Mesothelial cell of epicardium (in vitro differentiated cells): ENCODE results near the gene CPNE2. TPM values are rescaled to one million over a fixed set of nuclear protein-coding genes. Genes with fewer than 3 reads are reported as not detected.

ENCODE experiments used
- DNase-seq, 2 experiments: peaks; one replicate each; pipeline ENCODE4 v3.0.0; 2021; ENCODE audit warnings: low spot score in 2 of 2; ENCODE audit not compliant: unreplicated experiment in 2 of 2
- H3K27ac Mint-ChIP-seq: 2 replicates; pipeline ENCODE4 v1.8.0; 2021; ENCODE audit warnings: mixed read lengths
- H3K27me3 Mint-ChIP-seq: 2 replicates; pipeline ENCODE4 v1.8.0; 2021; ENCODE audit warnings: low read depth, mixed read lengths
- H3K36me3 Mint-ChIP-seq: 2 replicates; pipeline ENCODE4 v1.8.0; 2021; ENCODE audit warnings: mixed read lengths
- H3K4me1 Mint-ChIP-seq: 2 replicates; pipeline ENCODE4 v1.8.0; 2021; ENCODE audit warnings: mixed read lengths
- H3K4me3 Mint-ChIP-seq: 2 replicates; pipeline ENCODE4 v1.8.0; 2021; ENCODE audit warnings: mild to moderate bottlenecking, moderate library complexity, mixed read lengths
- H3K9me3 Mint-ChIP-seq: 2 replicates; pipeline ENCODE4 v1.8.0; 2021; ENCODE audit warnings: mixed read lengths
- total RNA-seq: library from RNA; stranded (reverse); gene quantifications from 3 replicates; pipeline ENCODE4 v1.2.1, GENCODE V29; 2021
- TF ChIP-seq, protein P1 (sequence below): fragments of 200-600 bp; sonication (generic); IDR thresholded peaks from one replicate; pipeline ENCODE4 v1.5.0; 2021; ENCODE audit warnings: antibody characterized with exemption; ENCODE audit not compliant: unreplicated experiment

Gene CPNE2
- total RNA-seq, 1 donor from 2014 or later: 35.4 TPM

DNA sequence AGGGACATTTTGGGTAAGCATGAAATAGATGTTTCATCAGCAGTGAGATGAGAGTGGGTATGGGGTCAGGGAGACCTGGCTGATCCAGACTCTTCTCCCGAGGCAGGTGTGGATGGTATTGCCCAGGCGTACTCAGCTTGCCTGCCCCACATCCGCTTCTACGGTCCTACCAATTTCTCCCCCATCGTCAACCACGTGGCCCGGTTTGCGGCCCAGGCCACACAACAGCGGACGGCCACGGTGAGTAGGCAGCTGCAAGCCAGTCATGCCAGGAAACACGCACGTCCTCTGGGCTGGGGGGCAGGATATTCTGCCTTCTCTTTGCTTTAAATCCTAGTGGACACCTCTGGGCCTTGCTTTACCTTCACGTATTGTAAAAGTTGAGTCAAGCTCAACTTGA is 44.7 kb downstream of the CPNE2 start:
- H3K4me3 Mint-ChIP-seq: no peak overlapping the region
- H3K9me3 Mint-ChIP-seq: no peaks in the 10 kb centered on the region
- no peak for DNase-seq
- H3K27ac Mint-ChIP-seq: no peak overlapping the region
- H3K36me3 Mint-ChIP-seq: no peaks in the 10 kb centered on the region
- TF ChIP-seq, protein P1, sequence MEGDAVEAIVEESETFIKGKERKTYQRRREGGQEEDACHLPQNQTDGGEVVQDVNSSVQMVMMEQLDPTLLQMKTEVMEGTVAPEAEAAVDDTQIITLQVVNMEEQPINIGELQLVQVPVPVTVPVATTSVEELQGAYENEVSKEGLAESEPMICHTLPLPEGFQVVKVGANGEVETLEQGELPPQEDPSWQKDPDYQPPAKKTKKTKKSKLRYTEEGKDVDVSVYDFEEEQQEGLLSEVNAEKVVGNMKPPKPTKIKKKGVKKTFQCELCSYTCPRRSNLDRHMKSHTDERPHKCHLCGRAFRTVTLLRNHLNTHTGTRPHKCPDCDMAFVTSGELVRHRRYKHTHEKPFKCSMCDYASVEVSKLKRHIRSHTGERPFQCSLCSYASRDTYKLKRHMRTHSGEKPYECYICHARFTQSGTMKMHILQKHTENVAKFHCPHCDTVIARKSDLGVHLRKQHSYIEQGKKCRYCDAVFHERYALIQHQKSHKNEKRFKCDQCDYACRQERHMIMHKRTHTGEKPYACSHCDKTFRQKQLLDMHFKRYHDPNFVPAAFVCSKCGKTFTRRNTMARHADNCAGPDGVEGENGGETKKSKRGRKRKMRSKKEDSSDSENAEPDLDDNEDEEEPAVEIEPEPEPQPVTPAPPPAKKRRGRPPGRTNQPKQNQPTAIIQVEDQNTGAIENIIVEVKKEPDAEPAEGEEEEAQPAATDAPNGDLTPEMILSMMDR: no peak
- H3K4me1 Mint-ChIP-seq: peaks cover 7% of the 10 kb centered on the region
- no peaks in the 10 kb centered on the region for H3K27me3 Mint-ChIP-seq

DNA sequence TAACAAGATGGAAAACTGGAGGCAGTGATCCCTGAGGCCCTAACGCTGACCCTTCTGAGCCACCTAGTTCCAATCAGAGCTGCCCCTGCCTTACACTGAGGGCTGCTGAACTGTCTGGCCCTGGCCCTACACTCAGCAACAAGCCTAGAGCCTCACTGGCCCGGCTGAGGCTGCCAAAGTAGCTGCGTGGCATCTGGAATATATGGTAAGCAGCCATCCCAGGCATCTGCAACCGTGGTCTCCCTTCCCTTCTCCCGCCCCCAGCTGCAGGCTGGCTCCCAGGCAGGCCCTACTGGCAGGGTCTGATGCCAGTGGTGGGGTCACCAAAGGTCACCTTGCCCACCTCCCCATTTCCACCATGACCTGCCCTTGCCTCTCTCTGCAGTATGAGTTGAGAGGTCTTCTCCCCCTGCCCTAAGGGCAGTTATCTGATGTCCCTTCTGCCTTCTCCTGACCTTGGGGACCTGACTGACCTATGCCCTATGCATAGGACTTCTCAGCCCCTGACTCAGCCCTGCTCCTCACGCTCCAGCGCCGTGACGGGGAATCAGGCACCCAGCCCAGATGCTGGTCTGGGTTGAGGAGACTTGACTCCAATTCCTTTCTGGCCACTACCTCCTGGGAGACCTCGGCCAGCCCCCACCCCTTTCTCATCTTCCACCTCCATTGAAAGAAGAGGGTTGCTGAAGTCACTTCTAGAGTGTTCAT is 45.3 kb downstream of the CPNE2 start:
- H3K27me3 Mint-ChIP-seq: no peaks in the 10 kb centered on the region
- peaks cover 8% of the 10 kb centered on the region for H3K4me1 Mint-ChIP-seq
- no peak for DNase-seq
- no peaks in the 10 kb centered on the region for H3K9me3 Mint-ChIP-seq
- H3K27ac Mint-ChIP-seq: no peak overlapping the region
- H3K36me3 Mint-ChIP-seq: no peaks in the 10 kb centered on the region
- TF ChIP-seq, protein P1: no peak
- no peak overlapping the region for H3K4me3 Mint-ChIP-seq

DNA sequence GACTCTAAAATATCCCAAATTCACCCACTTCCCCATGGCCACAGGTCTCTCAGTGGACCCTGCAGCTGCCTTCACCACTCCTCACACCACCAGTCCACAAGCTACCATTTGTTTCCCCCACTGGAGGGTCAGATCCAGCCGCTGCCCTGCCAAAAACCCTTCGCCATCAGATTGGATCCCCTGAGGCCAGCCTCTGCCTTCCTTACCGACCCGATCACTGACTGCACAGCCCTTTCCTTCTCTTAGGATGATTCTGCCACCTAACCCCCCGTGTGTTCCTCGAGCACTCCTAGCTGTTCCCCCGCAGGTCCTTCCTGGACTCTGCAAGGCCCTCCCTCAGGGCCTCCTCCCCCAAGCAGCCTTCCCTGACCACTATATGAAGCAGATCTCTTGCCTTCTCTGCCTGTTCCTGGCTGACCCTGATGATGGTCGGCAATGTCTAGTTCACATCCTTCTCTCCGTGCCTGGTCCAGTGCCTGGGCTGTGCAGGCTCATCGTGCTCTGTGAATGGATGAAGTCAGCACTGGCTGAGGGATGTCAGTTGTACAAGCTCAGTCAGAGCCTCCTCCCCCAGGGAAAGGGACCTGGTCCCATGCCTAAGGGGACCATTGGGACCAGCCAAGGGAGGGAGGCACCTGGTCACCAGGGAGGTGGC is 46.0 kb downstream of the CPNE2 start:
- H3K36me3 Mint-ChIP-seq: no peaks in the 10 kb centered on the region
- no peak overlapping the region for H3K4me3 Mint-ChIP-seq
- H3K27ac Mint-ChIP-seq: no peak overlapping the region

DNA sequence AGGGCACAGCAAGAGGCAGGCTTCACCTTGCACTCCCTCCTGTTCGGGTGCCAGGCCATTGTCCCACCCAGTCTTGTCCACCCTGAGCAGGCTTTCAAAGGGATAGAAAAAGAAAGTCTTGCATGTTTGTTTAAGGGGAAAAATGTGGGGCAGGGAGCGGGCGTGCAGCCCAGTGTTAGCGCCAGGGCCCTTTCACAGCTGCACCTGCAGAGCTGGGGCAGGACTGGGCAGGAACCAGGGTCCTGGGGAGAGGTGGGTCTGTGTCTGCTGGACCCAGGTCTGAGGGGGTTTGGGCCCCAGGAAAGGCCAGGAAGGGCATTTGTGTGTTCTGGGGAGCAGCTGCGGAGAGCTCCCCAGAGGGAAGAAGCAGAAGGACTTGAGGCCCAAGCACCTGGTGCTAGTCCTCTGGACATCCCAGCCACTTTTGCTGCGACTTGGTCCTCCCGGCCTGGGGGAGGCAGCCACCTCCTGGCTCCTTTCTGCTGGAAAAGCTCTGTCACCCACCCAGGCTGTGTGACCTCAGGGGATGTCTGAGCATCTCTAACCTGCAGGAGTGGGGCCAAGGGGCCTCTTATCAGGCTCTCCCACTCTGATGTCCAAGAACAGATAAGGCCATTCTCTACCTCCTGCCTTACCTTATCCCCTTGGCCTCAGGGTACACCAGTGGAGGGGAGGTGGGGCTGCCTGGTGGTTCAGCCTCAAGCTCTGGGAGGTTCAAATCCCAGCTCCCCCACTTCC is 48.7 kb downstream of the CPNE2 start:
- Mint-ChIP-seq H3K27ac (no peak overlapping the region), H3K27me3 (no peaks in the 10 kb centered on the region), H3K4me3 (no peak overlapping the region), H3K9me3 (no peaks in the 10 kb centered on the region), H3K4me1 (peaks cover 12% of the 10 kb centered on the region), H3K36me3 (peaks cover 3% of the 10 kb centered on the region)
- no peak for DNase-seq
- TF ChIP-seq, protein P1: no peak

More for the DNA sequence above, 46.0 kb downstream of the CPNE2 start:
- no peak for DNase-seq
- H3K4me1 Mint-ChIP-seq: peaks cover 8% of the 10 kb centered on the region
- H3K9me3 Mint-ChIP-seq: no peaks in the 10 kb centered on the region
- no peaks in the 10 kb centered on the region for H3K27me3 Mint-ChIP-seq
- TF ChIP-seq, protein P1: no peak

DNA sequence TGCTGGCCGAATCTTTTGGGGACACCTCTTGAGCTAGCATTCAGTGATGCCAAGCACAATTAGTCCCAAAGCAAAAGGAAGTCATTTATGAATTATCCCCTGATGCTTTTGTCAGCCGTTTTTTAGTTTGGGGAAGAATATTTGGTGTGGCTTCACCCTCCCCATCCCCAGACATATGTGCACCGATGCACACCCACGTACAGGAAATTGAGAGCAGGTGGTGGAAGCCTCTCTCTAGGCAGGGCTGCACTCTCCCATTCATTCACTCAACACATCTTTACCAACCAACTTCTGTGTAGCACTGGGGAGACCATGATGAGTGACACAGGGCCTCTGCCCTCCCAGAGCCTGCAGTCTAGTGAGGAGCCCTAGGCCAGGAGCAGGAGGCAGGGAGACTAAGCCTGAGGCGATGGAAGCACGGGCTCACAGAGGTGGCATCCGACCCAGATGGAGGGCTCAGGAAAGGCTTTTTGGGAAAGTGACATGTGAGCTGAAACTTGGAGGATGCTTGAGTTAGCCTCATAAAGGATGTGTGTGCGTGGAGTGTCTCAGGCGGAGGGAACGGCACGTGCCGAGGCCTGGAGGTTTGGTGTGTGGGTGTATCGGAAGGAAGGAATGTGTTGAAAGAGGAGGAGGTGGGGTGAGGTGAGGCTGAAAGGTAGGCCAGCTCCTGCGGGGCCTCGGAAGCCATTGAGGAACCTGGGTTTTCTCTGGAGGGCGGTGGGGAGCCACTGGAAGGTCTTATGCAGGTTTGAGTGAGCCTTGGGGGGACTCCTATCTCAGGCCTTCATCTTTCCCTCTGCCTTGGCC is 49.6 kb downstream of the CPNE2 start:
- no peak overlapping the region for H3K27ac Mint-ChIP-seq
- H3K9me3 Mint-ChIP-seq: no peaks in the 10 kb centered on the region
- DNase-seq: no peak
- no peaks in the 10 kb centered on the region for H3K27me3 Mint-ChIP-seq
- H3K36me3 Mint-ChIP-seq: peaks cover 3% of the 10 kb centered on the region
- H3K4me1 Mint-ChIP-seq: peaks cover 15% of the 10 kb centered on the region
- TF ChIP-seq, protein P1: no peak
- no peak overlapping the region for H3K4me3 Mint-ChIP-seq
